ENCODE data around the gene KCNH1.

The KCNH1 gene

GRCh38 chr1:210690236-210690635 is 443.7 kb downstream of the KCNH1 start:
- H2AK5ac ChIP-seq (ENCODE audit: low read length) = no peak overlapping the region
- no peak overlapping the region for H4K5ac ChIP-seq (ENCODE audit: low read length)
- H2BK15ac ChIP-seq (replicated peaks; ENCODE audit: low read depth) = no peak overlapping the region
- H3K18ac ChIP-seq (ENCODE audit: low read length) = no peak overlapping the region
- no peak overlapping the region for H4K8ac ChIP-seq (ENCODE audit: low read depth, low read length)
- H3K27me3 ChIP-seq (ENCODE audit: insufficient read depth, low read length, poor library complexity) = no peaks in the 10 kb centered on the region
- no peak overlapping the region for H3K23ac ChIP-seq (ENCODE audit: low read length)
- no peak overlapping the region for H2BK120ac ChIP-seq (ENCODE audit: low read depth, low read length)
- no peaks in the 10 kb centered on the region for H3K36me3 ChIP-seq (ENCODE audit: control insufficient read depth, insufficient read depth, low read length)
- no peak overlapping the region for H3K4me3 ChIP-seq (ENCODE audit: low read length)
- no peak overlapping the region for H3K9ac ChIP-seq (ENCODE audit: low read length)
- no peaks in the 10 kb centered on the region for H3K79me2 ChIP-seq (ENCODE audit: control insufficient read depth, insufficient read depth, low read length)
- no peak overlapping the region for H3K27ac ChIP-seq (ENCODE audit: low read depth, low read length)
- no CpG with 5 or more reads among the region's 5 CpGs for WGBS (ENCODE audit: extremely low coverage, insufficient coverage, low lambda C conversion rate)
- H3K4ac ChIP-seq (ENCODE audit: low read depth, low read length) = no peak overlapping the region
- no peak overlapping the region for H2BK5ac ChIP-seq (ENCODE audit: low read length)
- no peaks in the 10 kb centered on the region for H3K4me1 ChIP-seq (ENCODE audit: control insufficient read depth, low read depth, low read length)
- DNase-seq = no peak
- H3K56ac ChIP-seq (ENCODE audit: low read length) = no peak overlapping the region
- H3K79me1 ChIP-seq (ENCODE audit: low read length) = no peaks in the 10 kb centered on the region
- H3K4me2 ChIP-seq (ENCODE audit: low read length) = no peak overlapping the region

- no CpG with 5 or more reads among the region's 3 CpGs for WGBS (ENCODE audit: extremely low coverage, insufficient coverage, low lambda C conversion rate)
- no peaks in the 10 kb centered on the region for H3K27me3 ChIP-seq (ENCODE audit: insufficient read depth, low read length, poor library complexity)
- H3K18ac ChIP-seq (ENCODE audit: low read length) = no peak overlapping the region
- H2BK120ac ChIP-seq (ENCODE audit: low read depth, low read length) = no peak overlapping the region
- H3K79me2 ChIP-seq (ENCODE audit: control insufficient read depth, insufficient read depth, low read length) = no peaks in the 10 kb centered on the region
- H3K36me3 ChIP-seq (ENCODE audit: control insufficient read depth, insufficient read depth, low read length) = no peaks in the 10 kb centered on the region
- no peak overlapping the region for H3K4me3 ChIP-seq (ENCODE audit: low read length)
- no peak overlapping the region for H2BK5ac ChIP-seq (ENCODE audit: low read length)
- no peaks in the 10 kb centered on the region for H3K4me1 ChIP-seq (ENCODE audit: control insufficient read depth, low read depth, low read length)
- no peak overlapping the region for H3K4ac ChIP-seq (ENCODE audit: low read depth, low read length)
- H4K5ac ChIP-seq (ENCODE audit: low read length) = no peak overlapping the region
- no peaks in the 10 kb centered on the region for H3K79me1 ChIP-seq (ENCODE audit: low read length)
- no peak for DNase-seq
- H3K56ac ChIP-seq (ENCODE audit: low read length) = no peak overlapping the region
- no peak overlapping the region for H4K8ac ChIP-seq (ENCODE audit: low read depth, low read length)
- no peak overlapping the region for H3K4me2 ChIP-seq (ENCODE audit: low read length)
- no peak overlapping the region for H3K23ac ChIP-seq (ENCODE audit: low read length)
- no peak overlapping the region for H2AK5ac ChIP-seq (ENCODE audit: low read length)
- H3K27ac ChIP-seq (ENCODE audit: low read depth, low read length) = no peak overlapping the region
- no peak overlapping the region for H2BK15ac ChIP-seq (replicated peaks; ENCODE audit: low read depth)
- no peak overlapping the region for H3K9ac ChIP-seq (ENCODE audit: low read length)
Measured at GRCh38 chr1:210689826-210690225, 444.1 kb downstream of the KCNH1 start.

GRCh38 chr1:210688512-210689234 is 445.3 kb downstream of the KCNH1 start:
- Histone ChIP-seq H3K4me2 (ENCODE audit: low read length) (no peak overlapping the region), H3K79me1 (ENCODE audit: low read length) (no peaks in the 10 kb centered on the region), H3K27ac (ENCODE audit: low read depth, low read length) (no peak overlapping the region), H3K4me1 (ENCODE audit: control insufficient read depth, low read depth, low read length) (no peaks in the 10 kb centered on the region), H3K36me3 (ENCODE audit: control insufficient read depth, insufficient read depth, low read length) (no peaks in the 10 kb centered on the region), H3K4ac (ENCODE audit: low read depth, low read length) (no peak overlapping the region), H3K9ac (ENCODE audit: low read length) (no peak overlapping the region), H3K4me3 (ENCODE audit: low read length) (no peak overlapping the region), H3K23ac (ENCODE audit: low read length) (no peak overlapping the region), H2AK5ac (ENCODE audit: low read length) (no peak overlapping the region), H2BK120ac (ENCODE audit: low read depth, low read length) (no peak overlapping the region), H3K79me2 (ENCODE audit: control insufficient read depth, insufficient read depth, low read length) (no peaks in the 10 kb centered on the region), H3K27me3 (ENCODE audit: insufficient read depth, low read length, poor library complexity) (no peaks in the 10 kb centered on the region), H3K18ac (ENCODE audit: low read length) (no peak overlapping the region), H2BK15ac (replicated peaks; ENCODE audit: low read depth) (no peak overlapping the region), H4K5ac (ENCODE audit: low read length) (no peak overlapping the region), H2BK5ac (ENCODE audit: low read length) (no peak overlapping the region), H4K8ac (ENCODE audit: low read depth, low read length) (no peak overlapping the region), H3K56ac (ENCODE audit: low read length) (no peak overlapping the region)
- no peak for DNase-seq
- no CpG with 5 or more reads among the region's 1 CpG for WGBS (ENCODE audit: extremely low coverage, insufficient coverage, low lambda C conversion rate)

- DNase-seq = no peak
- no peak overlapping the region for H2BK120ac ChIP-seq (ENCODE audit: low read depth, low read length)
- WGBS (ENCODE audit: extremely low coverage, insufficient coverage, low lambda C conversion rate) = no CpG with 5 or more reads among the region's 7 CpGs
Measured at GRCh38 chr1:210687582-210688279, 446.2 kb downstream of the KCNH1 start.

GRCh38 chr1:210686841-210687240 is 447.1 kb downstream of the KCNH1 start:
- no peak overlapping the region for H2AK5ac ChIP-seq (ENCODE audit: low read length)
- no peak overlapping the region for H3K4ac ChIP-seq (ENCODE audit: low read depth, low read length)
- H2BK15ac ChIP-seq (replicated peaks; ENCODE audit: low read depth) = no peak overlapping the region
- no peak overlapping the region for H3K18ac ChIP-seq (ENCODE audit: low read length)
- no peak overlapping the region for H3K4me2 ChIP-seq (ENCODE audit: low read length)
- H3K4me1 ChIP-seq (ENCODE audit: control insufficient read depth, low read depth, low read length) = no peaks in the 10 kb centered on the region
- H4K5ac ChIP-seq (ENCODE audit: low read length) = no peak overlapping the region
- H3K79me2 ChIP-seq (ENCODE audit: control insufficient read depth, insufficient read depth, low read length) = no peaks in the 10 kb centered on the region
- no peak overlapping the region for H4K8ac ChIP-seq (ENCODE audit: low read depth, low read length)
- H2BK120ac ChIP-seq (ENCODE audit: low read depth, low read length) = no peak overlapping the region
- H3K4me3 ChIP-seq (ENCODE audit: low read length) = no peak overlapping the region
- DNase-seq = no peak
- H3K27me3 ChIP-seq (ENCODE audit: insufficient read depth, low read length, poor library complexity) = no peaks in the 10 kb centered on the region
- no peak overlapping the region for H3K9ac ChIP-seq (ENCODE audit: low read length)
- H3K79me1 ChIP-seq (ENCODE audit: low read length) = no peaks in the 10 kb centered on the region
- no peak overlapping the region for H2BK5ac ChIP-seq (ENCODE audit: low read length)
- H3K56ac ChIP-seq (ENCODE audit: low read length) = no peak overlapping the region
- no CpG with 5 or more reads among the region's 3 CpGs for WGBS (ENCODE audit: extremely low coverage, insufficient coverage, low lambda C conversion rate)
- H3K36me3 ChIP-seq (ENCODE audit: control insufficient read depth, insufficient read depth, low read length) = no peaks in the 10 kb centered on the region
- H3K27ac ChIP-seq (ENCODE audit: low read depth, low read length) = no peak overlapping the region
- no peak overlapping the region for H3K23ac ChIP-seq (ENCODE audit: low read length)

More at GRCh38 chr1:210687582-210688279, 446.2 kb downstream of the KCNH1 start:
- H3K56ac ChIP-seq (ENCODE audit: low read length) = no peak overlapping the region
- no peak overlapping the region for H3K23ac ChIP-seq (ENCODE audit: low read length)
- no peak overlapping the region for H3K9ac ChIP-seq (ENCODE audit: low read length)
- no peak overlapping the region for H3K4me2 ChIP-seq (ENCODE audit: low read length)
- no peak overlapping the region for H3K18ac ChIP-seq (ENCODE audit: low read length)
- H3K27ac ChIP-seq (ENCODE audit: low read depth, low read length) = no peak overlapping the region
- no peak overlapping the region for H4K8ac ChIP-seq (ENCODE audit: low read depth, low read length)
- no peaks in the 10 kb centered on the region for H3K79me1 ChIP-seq (ENCODE audit: low read length)
- H2BK5ac ChIP-seq (ENCODE audit: low read length) = no peak overlapping the region
- H3K4me3 ChIP-seq (ENCODE audit: low read length) = no peak overlapping the region
- no peaks in the 10 kb centered on the region for H3K36me3 ChIP-seq (ENCODE audit: control insufficient read depth, insufficient read depth, low read length)
- H2AK5ac ChIP-seq (ENCODE audit: low read length) = no peak overlapping the region
- no peaks in the 10 kb centered on the region for H3K27me3 ChIP-seq (ENCODE audit: insufficient read depth, low read length, poor library complexity)
- H4K5ac ChIP-seq (ENCODE audit: low read length) = no peak overlapping the region
- no peaks in the 10 kb centered on the region for H3K4me1 ChIP-seq (ENCODE audit: control insufficient read depth, low read depth, low read length)
- H3K79me2 ChIP-seq (ENCODE audit: control insufficient read depth, insufficient read depth, low read length) = no peaks in the 10 kb centered on the region
- no peak overlapping the region for H2BK15ac ChIP-seq (replicated peaks; ENCODE audit: low read depth)
- H3K4ac ChIP-seq (ENCODE audit: low read depth, low read length) = no peak overlapping the region

Data from mesendoderm (in vitro differentiated cells).